Measurements from ENCODE around the gene HIP1R.

GRCh38 chr12:122909442-122910288 is 74.4 kb downstream of the HIP1R start:
- TF ChIP-seq CTCF (IDR thresholded peaks at IDR 0.05) (no peak), EP300 (IDR thresholded peaks at IDR 0.05) (no peak)

All from sigmoid colon (tissue), 4 donors.